Measurements from ENCODE around the gene RALGAPA2.

- TF ChIP-seq, protein P1, sequence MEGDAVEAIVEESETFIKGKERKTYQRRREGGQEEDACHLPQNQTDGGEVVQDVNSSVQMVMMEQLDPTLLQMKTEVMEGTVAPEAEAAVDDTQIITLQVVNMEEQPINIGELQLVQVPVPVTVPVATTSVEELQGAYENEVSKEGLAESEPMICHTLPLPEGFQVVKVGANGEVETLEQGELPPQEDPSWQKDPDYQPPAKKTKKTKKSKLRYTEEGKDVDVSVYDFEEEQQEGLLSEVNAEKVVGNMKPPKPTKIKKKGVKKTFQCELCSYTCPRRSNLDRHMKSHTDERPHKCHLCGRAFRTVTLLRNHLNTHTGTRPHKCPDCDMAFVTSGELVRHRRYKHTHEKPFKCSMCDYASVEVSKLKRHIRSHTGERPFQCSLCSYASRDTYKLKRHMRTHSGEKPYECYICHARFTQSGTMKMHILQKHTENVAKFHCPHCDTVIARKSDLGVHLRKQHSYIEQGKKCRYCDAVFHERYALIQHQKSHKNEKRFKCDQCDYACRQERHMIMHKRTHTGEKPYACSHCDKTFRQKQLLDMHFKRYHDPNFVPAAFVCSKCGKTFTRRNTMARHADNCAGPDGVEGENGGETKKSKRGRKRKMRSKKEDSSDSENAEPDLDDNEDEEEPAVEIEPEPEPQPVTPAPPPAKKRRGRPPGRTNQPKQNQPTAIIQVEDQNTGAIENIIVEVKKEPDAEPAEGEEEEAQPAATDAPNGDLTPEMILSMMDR (IDR thresholded peaks at IDR 0.05): no peak
- TF ChIP-seq POLR2AphosphoS5 (IDR thresholded peaks at IDR 0.05; ENCODE audit: low read depth, low read length) (no peak), REST (IDR thresholded peaks at IDR 0.05; ENCODE audit: insufficient read depth in 1 of 2, low read depth in 2 of 2, low read length in 1 of 2) (no peak)
Observed at GRCh38 chr20:20390393-20390792, 322.1 kb downstream of the RALGAPA2 start.

Measured in Panc1 (cell line).